HG03342 (cell line): ENCODE measurements around the gene CT45A1.
"Not testable (repeated sequence)": the region's sequence is repeated elsewhere in the genome, so short reads cannot be mapped to it uniquely, and the experiment has no call there.

Source experiments
- ATAC-seq: cut with Tn5 transposase; IDR thresholded peaks from one replicate; pipeline ENCODE4 v1.9.1; 2021; ENCODE audit warnings: mild to moderate bottlenecking, moderate library complexity; ENCODE audit not compliant: unreplicated experiment

CT45A1 gene

DNA sequence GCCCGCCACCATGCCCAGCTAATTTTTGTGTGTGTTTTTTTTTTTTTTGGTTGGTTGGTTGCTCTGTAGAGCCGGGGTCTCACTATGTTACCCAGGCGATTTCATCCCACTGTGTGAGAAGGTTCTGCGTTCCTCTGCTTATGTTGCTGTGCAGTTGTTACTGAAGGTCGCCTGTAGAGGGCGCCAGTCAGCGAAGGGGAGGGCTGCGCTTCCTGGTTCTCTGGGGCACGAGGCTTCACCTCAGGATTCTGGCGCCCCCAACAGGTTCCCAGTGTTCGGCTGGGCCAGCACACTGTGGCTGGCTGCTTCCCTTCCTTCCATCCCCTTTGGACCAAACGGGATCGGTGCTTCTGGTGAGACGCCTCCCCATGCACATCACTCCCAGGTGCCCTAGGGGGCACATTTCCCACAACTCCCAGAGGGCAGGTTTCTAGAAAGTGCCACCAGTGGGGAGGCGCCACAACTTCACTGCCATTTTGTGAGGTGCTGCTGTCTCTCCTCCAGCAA, at the start of gene CT45A1:
Gene CT45A1 (plus strand): TSS at position 457 of the 507 bp plus-strand sequence. CDS start 5,302 bp downstream, outside the sequence.
- not testable (repeated sequence) for ATAC-seq

DNA sequence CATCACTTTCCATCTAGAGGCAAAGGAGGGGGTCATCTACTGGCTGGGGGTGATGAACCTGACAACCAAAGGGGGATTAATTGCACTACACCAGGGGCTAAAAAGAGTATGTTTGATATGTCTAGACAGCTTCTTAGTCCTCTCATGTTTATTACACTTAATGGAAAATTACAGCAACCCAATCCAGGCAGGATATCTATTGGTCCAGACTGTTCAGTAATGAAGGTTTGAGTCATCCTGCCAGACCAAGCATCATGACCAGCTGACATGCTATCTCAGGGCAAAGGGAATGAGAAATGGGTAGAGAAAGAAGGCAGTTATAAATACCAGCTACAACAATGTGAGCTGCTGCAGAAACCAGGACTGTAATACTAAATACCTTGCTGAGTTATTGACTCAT, 40.5 kb upstream of the CT45A1 start:
- not testable (repeated sequence) for ATAC-seq

- ATAC-seq, result no peak
These were observed 25.3 kb upstream of the CT45A1 start for GRCh38 chrX:135688137-135688536.

DNA sequence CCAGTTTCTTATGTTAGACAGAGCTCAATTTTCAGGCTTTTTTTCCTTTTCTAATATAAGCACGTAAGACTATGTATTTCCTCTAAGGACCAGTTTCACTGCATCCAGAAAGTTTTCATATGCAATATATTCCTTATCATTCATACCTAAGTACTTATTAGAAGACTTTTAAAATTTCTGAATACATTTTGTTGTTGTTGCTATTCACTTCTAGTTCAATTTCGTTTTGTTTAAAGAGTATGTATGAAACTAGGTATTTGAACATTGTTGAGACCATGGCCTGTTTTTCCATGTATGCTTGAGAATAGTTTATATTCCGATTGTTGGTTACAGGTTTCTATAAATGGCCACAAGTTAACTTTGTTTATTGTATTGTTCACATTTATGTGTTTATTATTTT, 18.0 kb upstream of the CT45A1 start:
- ATAC-seq, result no peak

GRCh38 chrX:135697601-135698000, 15.8 kb upstream of the CT45A1 start:
- ATAC-seq, result no peak

- no peak for ATAC-seq
These were observed 14.5 kb upstream of the CT45A1 start for GRCh38 chrX:135698924-135699323.

- no peak for ATAC-seq
These were observed 5.6 kb upstream of the CT45A1 start for GRCh38 chrX:135707880-135708279.

DNA sequence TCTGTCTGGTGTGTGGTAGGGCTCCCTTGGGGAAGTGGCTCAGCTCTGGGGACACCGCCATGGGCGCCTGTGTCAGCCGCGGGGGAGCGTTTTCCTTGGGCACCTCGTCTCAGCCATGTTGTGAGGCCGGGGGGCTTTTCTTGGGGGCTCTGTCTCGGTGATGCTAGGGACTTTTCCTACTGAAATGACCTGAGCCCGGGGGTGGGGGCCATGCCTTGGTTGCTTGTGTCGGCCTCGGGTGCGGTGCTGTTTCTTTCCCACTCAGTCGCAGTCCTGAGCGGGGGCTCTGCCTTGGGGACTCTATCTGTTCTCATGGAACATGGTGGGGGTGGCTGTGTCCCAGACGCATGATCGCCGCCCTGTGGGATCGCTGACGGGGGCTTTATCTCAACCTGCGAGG, 356 bp downstream of the CT45A1 start:
- no peak for ATAC-seq

DNA sequence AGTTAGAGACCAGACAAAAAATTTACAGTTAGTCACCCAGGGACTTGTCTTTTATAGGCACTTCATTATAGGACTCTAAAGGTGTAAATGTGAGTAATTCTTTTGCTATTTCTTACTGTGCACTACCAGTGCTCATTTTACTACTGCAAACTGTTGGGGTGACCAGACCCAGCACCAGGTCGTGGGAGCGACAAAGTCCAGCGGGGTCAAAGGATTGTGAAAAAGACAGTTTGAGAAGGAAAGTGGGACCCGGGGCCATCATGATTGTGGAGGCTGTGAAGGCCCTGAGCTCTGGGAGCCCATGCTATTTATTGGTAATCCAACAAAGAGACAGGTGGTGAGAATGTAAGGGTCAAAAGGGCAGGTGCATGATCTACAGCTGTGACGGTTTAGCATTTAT, 21.2 kb downstream of the CT45A1 start:
- not testable (repeated sequence) for ATAC-seq

GRCh38 chrX:135737366-135738071, 24.1 kb downstream of the CT45A1 start:
- ATAC-seq, result peak; percentile 57

DNA sequence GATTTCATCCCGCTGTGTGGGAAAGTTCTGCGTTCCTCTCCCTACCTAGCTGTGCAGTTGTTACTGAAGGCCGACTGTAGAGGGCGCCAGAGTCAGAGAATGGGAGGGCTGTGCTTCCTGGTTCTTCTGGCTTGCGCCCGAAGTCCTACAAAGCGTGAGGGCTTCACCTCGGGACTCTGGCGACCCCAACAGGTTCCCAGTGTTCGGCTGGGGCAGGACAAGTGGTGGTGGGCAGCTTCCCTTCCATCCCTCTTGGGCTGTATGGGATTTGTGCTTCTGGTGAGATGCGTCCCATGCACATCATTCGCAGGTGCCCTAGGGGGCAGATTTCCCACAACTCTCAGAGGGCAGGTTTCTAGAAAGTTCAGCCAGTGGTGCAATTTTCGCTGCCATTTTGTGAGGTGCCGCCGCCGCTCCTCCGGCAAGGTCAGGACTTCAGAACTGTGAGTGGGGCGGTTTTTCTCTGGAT, 27.3 kb downstream of the CT45A1 start:
- peak; percentile 66 for ATAC-seq

- no peak for ATAC-seq
These were observed 27.8 kb downstream of the CT45A1 start for GRCh38 chrX:135741192-135741715.

DNA sequence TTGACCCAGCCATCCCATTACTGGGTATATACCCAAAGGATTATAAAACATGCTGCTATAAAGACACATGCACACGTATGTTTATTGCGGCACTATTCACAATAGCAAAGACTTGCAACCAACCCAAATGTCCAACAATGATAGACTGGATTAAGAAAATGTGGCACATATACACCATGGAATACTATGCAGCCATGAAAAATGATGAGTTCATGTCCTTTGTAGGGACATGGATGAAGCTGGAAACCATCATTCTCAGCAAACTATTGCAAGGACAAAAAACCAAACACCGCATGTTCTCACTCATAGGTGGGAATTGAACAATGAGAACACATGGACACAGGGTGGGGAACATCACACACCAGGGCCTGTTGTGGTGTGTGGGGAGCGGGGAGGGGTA, 31.3 kb downstream of the CT45A1 start:
- ATAC-seq, result not testable (repeated sequence)

GRCh38 chrX:135768091-135768490, 54.7 kb downstream of the CT45A1 start, which contains the start of gene CT45A3:
Gene CT45A3 (minus strand): TSS chrX:135768191. CDS start chrX:135764444, 3,747 bp downstream.
- not testable (repeated sequence) for ATAC-seq
